ENCODE measurements around the gene AEBP2.

- no peak for TF ChIP-seq CTCF (IDR thresholded peaks at IDR 0.05)
- no peak for TF ChIP-seq EP300 (IDR thresholded peaks at IDR 0.05)
- no peak for TF ChIP-seq POLR2A (IDR thresholded peaks at IDR 0.05)
Observed at GRCh38 chr12:19410629-19411185, 28.6 kb upstream of the AEBP2 start.

Measured in gastroesophageal sphincter (tissue), 3 donors.